Mucosa of rectum (tissue), 2 donors: ENCODE measurements around the gene OR51T1.

Experiments used
- H3K27ac ChIP-seq, 2 donors: one replicate each; pipeline ENCODE4 v1.7.0; 2013; ENCODE audit warnings: inconsistent platforms in 2 of 2, low read depth in 2 of 2, low read length in 2 of 2
- H3K27me3 ChIP-seq, 2 donors: one replicate each; pipeline ENCODE4 v1.7.0; 2013; ENCODE audit warnings: low read length in 2 of 2; ENCODE audit not compliant: control insufficient read depth in 2 of 2, insufficient read depth in 2 of 2
- H3K36me3 ChIP-seq, 2 donors: one replicate each; pipeline ENCODE4 v1.7.0; 2013; ENCODE audit warnings: low read length in 2 of 2; ENCODE audit not compliant: control insufficient read depth in 2 of 2, insufficient read depth in 2 of 2
- H3K4me1 ChIP-seq, 2 donors: one replicate each; pipeline ENCODE4 v1.7.0; 2013; ENCODE audit warnings: low read length in 2 of 2, mild to moderate bottlenecking in 1 of 2; ENCODE audit not compliant: control insufficient read depth in 2 of 2, insufficient read depth in 2 of 2
- H3K4me3 ChIP-seq, 2 donors: one replicate each; pipeline ENCODE4 v1.7.0; 2013; ENCODE audit warnings: low read length in 2 of 2
- H3K9ac ChIP-seq, 2 donors: one replicate each; pipeline ENCODE4 v1.7.0; 2013; ENCODE audit warnings: low read length in 2 of 2, low read depth in 1 of 2, mild to moderate bottlenecking in 1 of 2
- H3K9me3 ChIP-seq, 2 donors: one replicate each; pipeline ENCODE4 v1.7.0; 2013; ENCODE audit warnings: low read length in 2 of 2; ENCODE audit not compliant: control insufficient read depth in 2 of 2
- donor health status: healthy.
- donor health status: Normal muscosa, but diverticular disease.

The OR51T1 gene

DNA sequence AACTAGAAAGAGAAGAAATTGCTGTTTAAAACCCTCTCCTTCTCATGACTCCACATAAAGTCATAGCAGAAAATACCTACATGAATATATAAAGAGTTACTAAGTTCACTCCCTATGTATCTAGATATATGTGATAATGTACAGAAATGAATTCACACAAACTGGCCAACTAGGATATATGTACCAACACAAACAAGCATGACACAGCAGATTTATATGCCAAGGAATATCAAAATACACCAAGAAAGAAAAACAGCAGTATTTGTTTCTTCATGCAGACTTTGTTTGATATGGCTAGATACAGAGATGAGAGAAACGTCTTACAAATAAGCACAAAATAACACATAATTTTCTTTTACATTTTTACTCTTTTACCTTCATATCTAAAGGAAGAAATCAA lies 40.6 kb downstream of the OR51T1 start:
- Histone ChIP-seq H3K4me3 (no peak overlapping the region), H3K27ac (no peak overlapping the region), H3K4me1 (no peaks in the 10 kb centered on the region), H3K27me3 (no peaks in the 10 kb centered on the region), H3K9me3 (no peaks in the 10 kb centered on the region), H3K36me3 (no peaks in the 10 kb centered on the region), H3K9ac (no peak overlapping the region)

DNA sequence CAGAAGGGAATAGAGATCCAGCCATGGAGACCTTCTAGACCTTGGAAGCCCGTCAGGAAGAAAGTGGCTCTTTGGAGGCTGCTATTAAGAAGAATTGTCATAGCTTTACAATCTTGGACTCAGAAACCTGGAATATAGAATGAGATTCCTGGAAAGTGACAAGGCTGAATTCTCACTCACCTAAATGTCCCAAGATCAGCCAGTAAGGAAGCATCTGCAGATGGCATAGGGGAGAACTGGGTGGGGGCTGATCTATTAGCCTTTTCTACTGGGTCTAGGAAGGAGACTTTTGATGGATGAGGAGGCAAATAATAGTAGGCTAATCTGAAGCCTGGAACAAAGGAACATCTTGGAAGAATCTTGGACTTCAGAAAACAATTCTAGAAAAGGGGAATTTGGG lies 42.5 kb downstream of the OR51T1 start, which contains the start of gene OR51G1:
Gene OR51G1 (minus strand): TSS at position 101 of the 400 bp plus-strand sequence. CDS start 0 bp downstream, at position 101.
- H3K27me3 ChIP-seq = no peaks in the 10 kb centered on the region
- no peak within 1 kb of the TSS for H3K4me3 ChIP-seq
- no peaks in the 10 kb centered on the region for H3K9me3 ChIP-seq
- no peak within 1 kb of the TSS for H3K9ac ChIP-seq
- no peaks in the 10 kb centered on the region for H3K36me3 ChIP-seq
- H3K27ac ChIP-seq = no peak within 1 kb of the TSS
- H3K4me1 ChIP-seq = no peaks in the 10 kb centered on the region

DNA sequence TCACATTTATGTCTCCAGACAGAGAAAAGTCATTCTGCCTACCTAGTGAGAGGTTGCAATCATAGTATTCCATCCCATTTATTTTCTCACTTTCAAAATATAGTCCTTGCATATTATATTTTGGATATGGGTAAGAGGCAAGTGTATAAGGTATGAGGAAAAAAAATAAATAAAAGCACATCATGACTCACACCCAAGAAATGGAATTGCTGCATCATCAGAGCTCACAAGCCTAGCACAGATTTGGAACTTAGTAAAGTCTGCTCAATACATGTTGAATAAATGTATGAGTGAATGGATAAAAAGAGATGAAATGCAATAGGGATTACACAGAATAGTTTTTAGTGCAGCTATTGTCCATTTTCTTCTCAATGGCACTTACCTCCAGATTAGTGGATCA lies 44.9 kb downstream of the OR51T1 start:
- no peak overlapping the region for H3K9ac ChIP-seq
- H3K4me1 ChIP-seq = no peaks in the 10 kb centered on the region
- no peaks in the 10 kb centered on the region for H3K27me3 ChIP-seq
- H3K36me3 ChIP-seq = no peaks in the 10 kb centered on the region
- no peak overlapping the region for H3K4me3 ChIP-seq
- H3K9me3 ChIP-seq = no peaks in the 10 kb centered on the region
- H3K27ac ChIP-seq = no peak overlapping the region
